Fibroblast of peridontal ligament (primary cell): ENCODE results near the gene TCF3.

Experiments used
- DNase-seq: peaks from one replicate; pipeline ENCODE4 v3.0.0-alpha.2; 2010; ENCODE audit errors: extremely low read depth

Gene TCF3

GRCh38 chr19:1630012-1630411, 22.4 kb downstream of the TCF3 start:
- DNase-seq: no peak

GRCh38 chr19:1629256-1629808, 23.1 kb downstream of the TCF3 start:
- DNase-seq: no peak

GRCh38 chr19:1627194-1627593, 25.2 kb downstream of the TCF3 start:
- DNase-seq: no peak

- no peak for DNase-seq
These were observed 25.9 kb downstream of the TCF3 start for GRCh38 chr19:1626417-1627010.

GRCh38 chr19:1624458-1624857, 28.0 kb downstream of the TCF3 start:
- DNase-seq: peak; percentile 43

- DNase-seq: no peak
These were observed 29.9 kb downstream of the TCF3 start for GRCh38 chr19:1622541-1622940.

- no peak for DNase-seq
These were observed 30.4 kb downstream of the TCF3 start for GRCh38 chr19:1622007-1622406.

GRCh38 chr19:1621574-1621973, 30.8 kb downstream of the TCF3 start:
- no peak for DNase-seq

- no peak for DNase-seq
These were observed 31.4 kb downstream of the TCF3 start for GRCh38 chr19:1621021-1621420.

GRCh38 chr19:1620502-1620901, 31.9 kb downstream of the TCF3 start:
- DNase-seq: no peak

GRCh38 chr19:1619703-1620102, 32.7 kb downstream of the TCF3 start:
- DNase-seq: no peak

- no peak for DNase-seq
These were observed 33.3 kb downstream of the TCF3 start for GRCh38 chr19:1619094-1619439.

GRCh38 chr19:1618157-1619093, 34.0 kb downstream of the TCF3 start:
- no peak for DNase-seq

GRCh38 chr19:1616875-1617274, 35.5 kb downstream of the TCF3 start:
- DNase-seq: no peak

GRCh38 chr19:1616396-1616795, 36.0 kb downstream of the TCF3 start:
- peak; percentile 27 for DNase-seq

GRCh38 chr19:1615156-1615765, 37.2 kb downstream of the TCF3 start:
- DNase-seq: no peak

- DNase-seq: no peak
These were observed 38.4 kb downstream of the TCF3 start for GRCh38 chr19:1613808-1614570.

- no peak for DNase-seq
These were observed 39.3 kb downstream of the TCF3 start for GRCh38 chr19:1613146-1613545.

GRCh38 chr19:1612114-1613086, 40.0 kb downstream of the TCF3 start:
- DNase-seq: no peak

GRCh38 chr19:1611353-1611752, 41.1 kb downstream of the TCF3 start:
- DNase-seq: no peak

- no peak for DNase-seq
These were observed 41.8 kb downstream of the TCF3 start for GRCh38 chr19:1610579-1610978.
